ENCODE results near the gene C1QTNF6. TPM values are rescaled to one million over a fixed set of nuclear protein-coding genes. Genes with fewer than 3 reads are reported as not detected.

The C1QTNF6 gene
- total and polyA plus RNA-seq, 2 experiments from 2014 or later: 10.4 to 16.4 TPM

- no peak overlapping the region for H3K4me3 ChIP-seq
- no peaks in the 10 kb centered on the region for H3K27me3 ChIP-seq
- no peaks in the 10 kb centered on the region for H3K9me3 ChIP-seq (ENCODE audit: low read depth)
- no peaks in the 10 kb centered on the region for H3K36me3 ChIP-seq
- H3K4me1 ChIP-seq (ENCODE audit: low read depth): no peaks in the 10 kb centered on the region
- no peak for TF ChIP-seq CTCF (IDR thresholded peaks at IDR 0.05; ENCODE audit: low read depth, low read length)
- H3K27ac ChIP-seq: no peak overlapping the region
- peak in 1 of 2 donors; percentile 92 for DNase-seq (ENCODE audit: low read depth in 1 of 2, low spot score in 1 of 2)
Observed at GRCh38 chr22:37229012-37229804, 41.2 kb upstream of the C1QTNF6 start.

GRCh38 chr22:37228106-37229011 lies 40.3 kb upstream of the C1QTNF6 start:
- Histone ChIP-seq H3K27ac (no peak overlapping the region), H3K9me3 (ENCODE audit: low read depth) (no peaks in the 10 kb centered on the region), H3K4me3 (no peak overlapping the region), H3K36me3 (no peaks in the 10 kb centered on the region), H3K27me3 (no peaks in the 10 kb centered on the region), H3K4me1 (ENCODE audit: low read depth) (no peaks in the 10 kb centered on the region)
- DNase-seq (ENCODE audit: low read depth in 1 of 2, low spot score in 1 of 2): peak in 1 of 2 donors; percentile 83
- TF ChIP-seq CTCF (IDR thresholded peaks at IDR 0.05; ENCODE audit: low read depth, low read length): no peak

- no peaks in the 10 kb centered on the region for H3K4me1 ChIP-seq (ENCODE audit: low read depth)
- TF ChIP-seq CTCF (IDR thresholded peaks at IDR 0.05; ENCODE audit: low read depth, low read length): no peak
- no peak overlapping the region for H3K4me3 ChIP-seq
- no peak overlapping the region for H3K27ac ChIP-seq
- no peak for DNase-seq (ENCODE audit: low read depth in 1 of 2, low spot score in 1 of 2)
- no peaks in the 10 kb centered on the region for H3K9me3 ChIP-seq (ENCODE audit: low read depth)
- no peaks in the 10 kb centered on the region for H3K27me3 ChIP-seq
- no peaks in the 10 kb centered on the region for H3K36me3 ChIP-seq
Observed at GRCh38 chr22:37226514-37226913, 38.5 kb upstream of the C1QTNF6 start.

- TF ChIP-seq CTCF (IDR thresholded peaks at IDR 0.05; ENCODE audit: low read depth, low read length): no peak
Observed at GRCh38 chr22:37226087-37226486, 38.0 kb upstream of the C1QTNF6 start.

GRCh38 chr22:37225481-37225880 lies 37.4 kb upstream of the C1QTNF6 start:
- no peaks in the 10 kb centered on the region for H3K27me3 ChIP-seq
- no peak overlapping the region for H3K4me3 ChIP-seq
- no peaks in the 10 kb centered on the region for H3K4me1 ChIP-seq (ENCODE audit: low read depth)
- no peak overlapping the region for H3K27ac ChIP-seq
- no peaks in the 10 kb centered on the region for H3K9me3 ChIP-seq (ENCODE audit: low read depth)
- DNase-seq (ENCODE audit: low read depth in 1 of 2, low spot score in 1 of 2): no peak
- no peak for TF ChIP-seq CTCF (IDR thresholded peaks at IDR 0.05; ENCODE audit: low read depth, low read length)
- no peaks in the 10 kb centered on the region for H3K36me3 ChIP-seq

More at GRCh38 chr22:37226087-37226486, 38.0 kb upstream of the C1QTNF6 start:
- Histone ChIP-seq H3K27me3 (no peaks in the 10 kb centered on the region), H3K27ac (no peak overlapping the region), H3K4me1 (ENCODE audit: low read depth) (no peaks in the 10 kb centered on the region), H3K9me3 (ENCODE audit: low read depth) (no peaks in the 10 kb centered on the region), H3K4me3 (no peak overlapping the region), H3K36me3 (no peaks in the 10 kb centered on the region)
- DNase-seq (ENCODE audit: low read depth in 1 of 2, low spot score in 1 of 2): no peak

All from cardiac muscle cell (in vitro differentiated cells and primary cell).